ENCODE measurements around the gene TMED8. TPM values are rescaled to one million over a fixed set of nuclear protein-coding genes. Genes with fewer than 3 reads are reported as not detected.
A peak's percentile ranks its signal among the peaks of the same experiment; 100 is the strongest.

TMED8 gene
- total and polyA plus RNA-seq, 2 of the 13 experiments (the other 11 are each of a cell fraction or from before 2014, with no cell fraction given): 6.0 to 11.7 TPM

- TF ChIP-seq YY1 (IDR thresholded peaks at IDR 0.05; ENCODE audit: insufficient read depth, insufficient replicate concordance, low read depth, low read length) (peak; percentile 73), PRDM4 (CRISPR knock-in tag; IDR thresholded peaks at IDR 0.05; ENCODE audit: borderline replicate concordance) (no peak), ZNF333 (CRISPR knock-in tag; IDR thresholded peaks at IDR 0.05; ENCODE audit: borderline replicate concordance) (0 out of 2 replicates have a peak, but pooled peaks have one; percentile 63), MYC (CRISPR knock-in tag; IDR thresholded peaks at IDR 0.05; ENCODE audit: borderline replicate concordance) (peak; percentile 47; the same call in 1 of the 2 replicates), KLF6 (CRISPR knock-in tag; IDR thresholded peaks at IDR 0.05) (no peak), SCMH1 (CRISPR knock-in tag; IDR thresholded peaks at IDR 0.05; ENCODE audit: borderline replicate concordance) (no peak), UBTF (CRISPR knock-in tag; IDR thresholded peaks at IDR 0.05) (peak; percentile 97), ATF5 (CRISPR knock-in tag; IDR thresholded peaks at IDR 0.05; ENCODE audit: low read depth) (no peak), PAWR (CRISPR knock-in tag; IDR thresholded peaks at IDR 0.05; ENCODE audit: borderline replicate concordance) (no peak), ZNF615 (CRISPR knock-in tag; IDR thresholded peaks at IDR 0.05; ENCODE audit: borderline replicate concordance) (no peak), ETS1 (CRISPR knock-in tag; IDR thresholded peaks at IDR 0.05) (no peak), SRY (CRISPR knock-in tag; IDR thresholded peaks at IDR 0.05) (0 out of 2 replicates have a peak, but pooled peaks have one; percentile 53), ZNF335 (CRISPR knock-in tag; IDR thresholded peaks at IDR 0.05) (no peak), FOSL1 (CRISPR knock-in tag; IDR thresholded peaks at IDR 0.05; ENCODE audit: borderline replicate concordance) (no peak), ZNF441 (CRISPR knock-in tag; IDR thresholded peaks at IDR 0.05; ENCODE audit: borderline replicate concordance) (0 out of 2 replicates have a peak, but pooled peaks have one; percentile 14), ZGPAT (CRISPR knock-in tag; IDR thresholded peaks at IDR 0.05) (peak; percentile 61; the same call in 1 of the 2 replicates), ARNTL (CRISPR knock-in tag; IDR thresholded peaks at IDR 0.05) (no peak), MIER3 (CRISPR knock-in tag; IDR thresholded peaks at IDR 0.05; ENCODE audit: borderline replicate concordance) (no peak), RXRB (CRISPR knock-in tag; IDR thresholded peaks at IDR 0.05; ENCODE audit: borderline replicate concordance) (0 out of 2 replicates have a peak, but pooled peaks have one; percentile 7), KLF13 (CRISPR knock-in tag; IDR thresholded peaks at IDR 0.05) (no peak), ZC3H4 (CRISPR knock-in tag; IDR thresholded peaks at IDR 0.05; ENCODE audit: borderline replicate concordance) (no peak)
These were observed at the start of gene TMED8, which contains the start of gene SAMD15 (continued) for GRCh38 chr14:77376771-77377501.
